Measurements from ENCODE around the gene DDX21. TPM values are rescaled to one million over a fixed set of nuclear protein-coding genes. Genes with fewer than 3 reads are reported as not detected.
"Not testable (repeated sequence)": the region's sequence is repeated elsewhere in the genome, so short reads cannot be mapped to it uniquely, and the experiment has no call there.

DDX21 gene
- total and polyA plus RNA-seq, 9 of the 15 experiments (the other 6 are each of a cell fraction or from before 2014, with no cell fraction given) = 143 to 365 (median 281) TPM

DNA sequence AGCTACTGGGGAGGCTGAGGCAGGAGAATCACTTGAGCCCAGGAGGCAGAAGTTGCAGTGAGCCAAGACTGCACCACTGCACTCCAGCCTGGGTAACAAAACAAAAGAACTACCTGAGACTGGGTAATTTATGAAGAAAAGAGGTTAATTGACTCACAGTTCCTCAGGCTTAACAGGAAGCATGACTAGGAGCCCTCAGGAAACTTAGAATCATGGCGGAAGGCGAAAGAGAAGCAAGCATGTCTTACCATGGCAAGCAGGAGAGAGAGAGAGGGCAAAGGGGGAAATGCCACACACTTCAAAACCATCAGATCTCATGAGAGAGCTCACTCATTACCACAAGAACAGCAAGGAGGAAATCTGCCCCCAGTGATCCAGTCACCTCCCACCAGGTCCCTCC lies 56.8 kb downstream of the DDX21 start:
- H3K9me1 ChIP-seq (ENCODE audit: control insufficient read depth, insufficient read depth, low read length); DNase-seq (ENCODE audit: extremely low read depth in 1 of 4, low spot score in 3 of 4); H4K20me1 ChIP-seq (replicated peaks; ENCODE audit: control insufficient read depth, insufficient read depth, low read length); POLR2A ChIA-PET; H2AFZ ChIP-seq (ENCODE audit: low read depth, low read length); H3K27ac ChIP-seq (ENCODE audit: extremely low read depth, low read depth, low read length); H3K9me3 ChIP-seq (replicated peaks; ENCODE audit: control insufficient read depth, insufficient read depth, low read depth, low read length); H3K79me2 ChIP-seq (ENCODE audit: control insufficient read depth, insufficient read depth, low read length); intact Hi-C loops (cut with micrococcal nuclease); H3K4me1 ChIP-seq (replicated peaks in 1 of 2; ENCODE audit: control insufficient read depth in 2 of 2, insufficient read depth in 2 of 2, low read length in 2 of 2); H3K4me2 ChIP-seq (ENCODE audit: insufficient read depth, low read length); in situ Hi-C loops (cut with MboI); H3K9ac ChIP-seq (ENCODE audit: insufficient read depth in 1 of 2, low read depth in 2 of 2, low read length in 2 of 2); ATAC-seq; H3K4me3 ChIP-seq; BruUV-seq (replicated peaks); FAIRE-seq; H3K27me3 ChIP-seq (ENCODE audit: control insufficient read depth in 2 of 2, insufficient read depth in 2 of 2, low read length in 2 of 2); CTCF ChIA-PET (ENCODE audit: low intra/inter-chr PET ratio): not testable (repeated sequence)
- 97% methylated on average over 2 of the region's 2 CpGs for WGBS (ENCODE audit: insufficient coverage, low coverage, missing lambda C conversion rate)
- H3K36me3 ChIP-seq (ENCODE audit: control insufficient read depth, insufficient read depth, low read length) = peaks cover 38% of the 10 kb centered on the region

- 100% methylated on average over 1 of the region's 1 CpG for WGBS (ENCODE audit: insufficient coverage, low coverage, missing lambda C conversion rate)
- H3K4me3 ChIP-seq = no peak overlapping the region
- no peak for DNase-seq (ENCODE audit: extremely low read depth in 1 of 4, low spot score in 3 of 4)
- H4K20me1 ChIP-seq (replicated peaks; ENCODE audit: control insufficient read depth, insufficient read depth, low read length) = no peaks in the 10 kb centered on the region
- FAIRE-seq = no peak
- H3K4me2 ChIP-seq (ENCODE audit: insufficient read depth, low read length) = no peak overlapping the region
- H3K4me1 ChIP-seq (replicated peaks in 1 of 2; ENCODE audit: control insufficient read depth in 2 of 2, insufficient read depth in 2 of 2, low read length in 2 of 2) = peaks cover 10 to 11% of the 10 kb centered on the region in 2 experiments; a peak in 4 of 5 replicates
- no peak overlapping the region for H3K27ac ChIP-seq (ENCODE audit: extremely low read depth, low read depth, low read length)
- H3K79me2 ChIP-seq (ENCODE audit: control insufficient read depth, insufficient read depth, low read length) = no peaks in the 10 kb centered on the region
- H3K9me3 ChIP-seq (replicated peaks; ENCODE audit: control insufficient read depth, insufficient read depth, low read depth, low read length) = no peaks in the 10 kb centered on the region
- ChIA-PET CTCF (ENCODE audit: low intra/inter-chr PET ratio) (no interaction called here), POLR2A (interaction anchor here (1.1 to 2.9 kb wide), 2 partner anchors 9 to 18 kb away, joined by 3 to 15 read pairs; no protein-coding TSS in a partner anchor)
- intact Hi-C loops (cut with micrococcal nuclease) (no loop called here), in situ Hi-C loops (cut with MboI) (no loop called here)
- H3K9ac ChIP-seq (ENCODE audit: insufficient read depth in 1 of 2, low read depth in 2 of 2, low read length in 2 of 2) = no peak overlapping the region
- ATAC-seq = no peak
- no peak overlapping the region for H2AFZ ChIP-seq (ENCODE audit: low read depth, low read length)
- no peaks in the 10 kb centered on the region for H3K9me1 ChIP-seq (ENCODE audit: control insufficient read depth, insufficient read depth, low read length)
- H3K36me3 ChIP-seq (ENCODE audit: control insufficient read depth, insufficient read depth, low read length) = peaks cover 34% of the 10 kb centered on the region
- no TSS peak for BruUV-seq (replicated peaks)
- no peaks in the 10 kb centered on the region for H3K27me3 ChIP-seq (ENCODE audit: control insufficient read depth in 2 of 2, insufficient read depth in 2 of 2, low read length in 2 of 2)
- TF ChIP-seq ZNF282 (CRISPR knock-in tag; IDR thresholded peaks at IDR 0.05) (no peak), FIP1L1 (IDR thresholded peaks at IDR 0.05; ENCODE audit: low read depth, low read length, poor library complexity, severe bottlenecking) (no peak), EGR1 (conservative IDR thresholded peaks at IDR 0.05) (no peak), ZNF12 (CRISPR knock-in tag; IDR thresholded peaks at IDR 0.05) (no peak), STAT5A (IDR thresholded peaks at IDR 0.05; ENCODE audit: borderline replicate concordance, low read length) (no peak), ETV6 (IDR thresholded peaks at IDR 0.05; ENCODE audit: borderline replicate concordance in 1 of 2, low read depth in 2 of 2, low read length in 1 of 2) (no peak), ETV6 (CRISPR knock-in tag; IDR thresholded peaks at IDR 0.05; ENCODE audit: borderline replicate concordance) (no peak), DDX20 (tag; IDR thresholded peaks at IDR 0.05; ENCODE audit: low read depth) (no peak), ETV1 (tag; conservative IDR thresholded peaks at IDR 0.05; ENCODE audit: low read depth) (no peak), PHF20 (IDR thresholded peaks at IDR 0.05; ENCODE audit: partially characterized antibody) (no peak), KDM2B (CRISPR knock-in tag; IDR thresholded peaks at IDR 0.05) (no peak), SLC30A9 (CRISPR knock-in tag; IDR thresholded peaks at IDR 0.05) (no peak)
- TF ChIP-seq, protein P1, sequence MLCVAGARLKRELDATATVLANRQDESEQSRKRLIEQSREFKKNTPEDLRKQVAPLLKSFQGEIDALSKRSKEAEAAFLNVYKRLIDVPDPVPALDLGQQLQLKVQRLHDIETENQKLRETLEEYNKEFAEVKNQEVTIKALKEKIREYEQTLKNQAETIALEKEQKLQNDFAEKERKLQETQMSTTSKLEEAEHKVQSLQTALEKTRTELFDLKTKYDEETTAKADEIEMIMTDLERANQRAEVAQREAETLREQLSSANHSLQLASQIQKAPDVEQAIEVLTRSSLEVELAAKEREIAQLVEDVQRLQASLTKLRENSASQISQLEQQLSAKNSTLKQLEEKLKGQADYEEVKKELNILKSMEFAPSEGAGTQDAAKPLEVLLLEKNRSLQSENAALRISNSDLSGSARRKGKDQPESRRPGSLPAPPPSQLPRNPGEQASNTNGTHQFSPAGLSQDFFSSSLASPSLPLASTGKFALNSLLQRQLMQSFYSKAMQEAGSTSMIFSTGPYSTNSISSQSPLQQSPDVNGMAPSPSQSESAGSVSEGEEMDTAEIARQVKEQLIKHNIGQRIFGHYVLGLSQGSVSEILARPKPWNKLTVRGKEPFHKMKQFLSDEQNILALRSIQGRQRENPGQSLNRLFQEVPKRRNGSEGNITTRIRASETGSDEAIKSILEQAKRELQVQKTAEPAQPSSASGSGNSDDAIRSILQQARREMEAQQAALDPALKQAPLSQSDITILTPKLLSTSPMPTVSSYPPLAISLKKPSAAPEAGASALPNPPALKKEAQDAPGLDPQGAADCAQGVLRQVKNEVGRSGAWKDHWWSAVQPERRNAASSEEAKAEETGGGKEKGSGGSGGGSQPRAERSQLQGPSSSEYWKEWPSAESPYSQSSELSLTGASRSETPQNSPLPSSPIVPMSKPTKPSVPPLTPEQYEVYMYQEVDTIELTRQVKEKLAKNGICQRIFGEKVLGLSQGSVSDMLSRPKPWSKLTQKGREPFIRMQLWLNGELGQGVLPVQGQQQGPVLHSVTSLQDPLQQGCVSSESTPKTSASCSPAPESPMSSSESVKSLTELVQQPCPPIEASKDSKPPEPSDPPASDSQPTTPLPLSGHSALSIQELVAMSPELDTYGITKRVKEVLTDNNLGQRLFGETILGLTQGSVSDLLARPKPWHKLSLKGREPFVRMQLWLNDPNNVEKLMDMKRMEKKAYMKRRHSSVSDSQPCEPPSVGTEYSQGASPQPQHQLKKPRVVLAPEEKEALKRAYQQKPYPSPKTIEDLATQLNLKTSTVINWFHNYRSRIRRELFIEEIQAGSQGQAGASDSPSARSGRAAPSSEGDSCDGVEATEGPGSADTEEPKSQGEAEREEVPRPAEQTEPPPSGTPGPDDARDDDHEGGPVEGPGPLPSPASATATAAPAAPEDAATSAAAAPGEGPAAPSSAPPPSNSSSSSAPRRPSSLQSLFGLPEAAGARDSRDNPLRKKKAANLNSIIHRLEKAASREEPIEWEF (CRISPR knock-in tag; IDR thresholded peaks at IDR 0.05) = no peak
These were observed 58.2 kb downstream of the DDX21 start for GRCh38 chr10:69014171-69014570.

All from K562 (cell line).